ENCODE results near the gene GLA.

GRCh38 chrX:101349193-101349562 is 58.5 kb downstream of the GLA start:
- TF ChIP-seq CTCF (IDR thresholded peaks at IDR 0.05; ENCODE audit: low read depth, low read length, missing input control) (no peak), MAX (IDR thresholded peaks at IDR 0.05) (no peak), HNF4A (conservative IDR thresholded peaks at IDR 0.05) (no peak), YY1 (IDR thresholded peaks at IDR 0.05) (no peak), JUND (IDR thresholded peaks at IDR 0.05) (no peak), RAD21 (IDR thresholded peaks at IDR 0.05) (no peak), RXRA (IDR thresholded peaks at IDR 0.05) (no peak), ZBTB33 (IDR thresholded peaks at IDR 0.05) (no peak), TAF1 (conservative IDR thresholded peaks at IDR 0.05) (no peak), REST (IDR thresholded peaks at IDR 0.05) (no peak)

Data from liver (tissue), 3 donors.